Superior temporal gyrus (tissue), 1 donor: ENCODE measurements around the gene SNTB2.
A peak's percentile ranks its signal among the peaks of the same experiment; 100 is the strongest.
"Not testable (repeated sequence)": the region's sequence is repeated elsewhere in the genome, so short reads cannot be mapped to it uniquely, and the experiment has no call there.

Experiments
- DNase-seq: peaks from one replicate; pipeline ENCODE4 v3.0.0-alpha.2; 2016; ENCODE audit errors: extremely low spot score

SNTB2 gene

DNA sequence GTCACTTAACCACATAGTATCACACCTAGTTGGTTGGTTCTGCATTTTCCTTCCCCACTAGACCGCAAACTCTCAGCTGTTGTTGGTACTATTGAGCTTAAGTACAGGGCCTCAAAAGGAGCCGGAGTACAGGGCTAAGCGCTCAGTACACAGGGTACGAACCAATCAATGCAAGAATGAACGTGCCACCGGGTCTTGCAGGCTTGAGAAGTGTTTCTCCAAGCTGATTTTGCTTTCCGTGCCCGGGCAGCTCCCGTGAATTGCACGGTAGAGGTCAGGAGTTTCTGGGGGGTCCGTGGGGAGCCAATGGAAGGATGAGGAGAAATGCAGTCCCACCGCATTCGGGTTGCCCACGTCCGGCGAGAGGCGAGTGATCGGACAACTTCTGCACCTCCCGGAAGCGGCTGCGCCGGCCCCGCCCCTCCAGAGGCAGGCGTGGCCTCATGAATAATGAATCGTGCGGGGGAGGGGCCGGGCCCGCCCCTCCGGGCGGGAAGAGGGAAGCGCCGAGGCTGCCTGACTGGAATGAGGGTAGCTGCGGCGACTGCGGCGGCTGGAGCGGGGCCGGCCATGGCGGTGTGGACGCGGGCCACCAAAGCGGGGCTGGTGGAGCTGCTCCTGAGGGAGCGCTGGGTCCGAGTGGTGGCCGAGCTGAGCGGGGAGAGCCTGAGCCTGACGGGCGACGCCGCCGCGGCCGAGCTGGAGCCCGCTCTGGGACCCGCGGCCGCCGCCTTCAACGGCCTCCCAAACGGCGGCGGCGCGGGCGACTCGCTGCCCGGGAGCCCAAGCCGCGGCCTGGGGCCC lies at the start of gene SNTB2:
Gene SNTB2, plus strand, starts transcription at position 523 of the 804 bp plus-strand sequence. Its CDS starts 3 bp downstream, at position 526.
- DNase-seq: peak; percentile 89

DNA sequence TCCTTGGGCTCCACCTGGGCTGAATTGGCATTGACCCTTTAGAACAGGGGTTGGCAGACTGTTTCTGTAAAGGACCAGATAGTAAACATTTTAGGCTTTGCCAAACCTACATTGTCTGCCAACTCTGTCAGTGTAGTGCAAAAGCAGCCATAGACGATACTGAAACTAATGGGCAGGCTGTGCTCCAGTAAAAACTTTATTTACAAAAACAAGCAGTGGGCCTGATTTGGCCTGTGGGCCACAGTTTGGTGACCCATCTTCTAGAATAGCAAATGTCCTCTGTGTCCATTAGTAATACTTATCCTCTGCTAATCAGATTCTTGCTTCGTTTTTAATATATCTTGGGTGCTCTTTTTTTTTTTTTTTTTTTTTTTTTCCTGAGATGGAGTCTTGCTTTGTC lies 48.4 kb upstream of the SNTB2 start:
- DNase-seq: no peak

DNA sequence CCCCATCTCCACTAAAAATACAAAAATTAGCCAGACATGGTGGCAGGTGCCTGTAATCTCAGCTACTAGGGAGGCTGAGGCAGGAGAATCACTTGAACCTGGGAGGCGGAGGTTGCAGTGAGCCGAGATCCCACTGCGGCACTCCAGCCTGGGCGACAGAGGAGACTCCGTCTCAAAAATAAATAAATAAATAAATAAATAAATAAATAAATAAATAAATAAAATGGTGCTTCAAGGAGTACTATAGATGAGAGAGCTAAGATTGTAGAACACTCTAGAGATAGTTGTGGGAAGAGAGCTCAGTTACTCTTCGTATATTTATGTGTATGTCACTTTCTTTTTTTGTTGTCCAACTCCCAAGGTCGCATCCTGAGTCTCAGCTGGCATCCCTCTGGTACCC lies 47.5 kb upstream of the SNTB2 start:
- not testable (repeated sequence) for DNase-seq

DNA sequence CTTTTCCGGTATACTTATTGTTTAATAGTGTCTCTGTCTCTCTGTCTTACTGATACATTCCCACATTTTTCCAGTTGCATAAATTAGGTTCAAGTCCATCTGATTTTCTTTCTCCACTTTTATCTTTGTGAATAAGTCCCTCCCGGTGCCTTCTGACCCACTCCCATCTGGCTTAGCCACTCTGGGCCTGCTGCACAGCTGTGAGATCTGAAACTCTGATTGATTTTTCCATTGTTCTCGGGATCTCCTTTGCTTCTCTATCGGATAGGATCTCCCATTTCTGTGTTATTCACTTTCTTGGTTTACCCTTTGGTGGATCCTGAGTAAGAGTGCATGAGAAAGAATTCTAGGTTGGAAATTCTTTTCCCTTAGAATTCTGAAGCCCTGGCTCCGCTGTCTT lies 46.0 kb upstream of the SNTB2 start:
- DNase-seq: no peak

- DNase-seq: no peak
These were observed 45.0 kb upstream of the SNTB2 start for GRCh38 chr16:69141936-69142335.

DNA sequence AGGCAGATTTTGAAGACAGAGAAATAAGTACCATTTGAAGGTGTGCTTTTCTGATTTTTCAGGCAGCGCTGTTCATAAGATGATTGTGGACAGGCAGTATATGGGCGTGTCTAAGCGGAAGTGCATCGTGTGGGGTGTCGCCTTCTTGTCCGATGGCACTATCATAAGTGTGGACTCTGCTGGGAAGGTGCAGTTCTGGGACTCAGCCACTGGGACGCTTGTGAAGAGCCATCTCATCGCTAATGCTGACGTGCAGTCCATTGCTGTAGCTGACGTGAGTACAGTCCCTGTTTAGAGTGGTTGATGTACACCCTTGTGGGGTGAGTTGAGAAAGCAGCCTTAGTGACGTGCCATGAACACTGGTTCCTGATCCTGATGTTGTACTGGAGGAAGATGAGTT lies 43.8 kb upstream of the SNTB2 start:
- no peak for DNase-seq

DNA sequence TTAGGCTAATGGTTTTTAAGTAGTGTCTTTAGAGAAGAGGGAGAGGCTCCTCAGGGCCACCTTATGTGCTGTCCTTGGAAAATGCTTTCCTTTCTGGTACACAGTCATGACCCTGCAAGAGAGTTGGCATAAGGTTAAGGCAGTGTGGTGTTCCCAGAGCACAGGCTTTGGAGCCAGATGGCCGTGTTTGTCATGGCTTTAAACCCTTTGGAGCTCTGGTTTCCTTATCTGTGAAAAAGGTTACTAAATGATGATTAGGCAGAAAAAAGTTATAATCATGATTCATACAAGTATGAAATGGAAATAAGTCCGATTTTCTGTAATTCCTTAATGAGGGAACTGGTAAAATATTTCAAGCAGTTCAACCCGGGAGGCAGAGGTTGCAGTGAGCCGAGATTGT lies 41.3 kb upstream of the SNTB2 start:
- DNase-seq: no peak

GRCh38 chr16:69149621-69150020 lies 37.3 kb upstream of the SNTB2 start:
- DNase-seq: not testable (repeated sequence)

DNA sequence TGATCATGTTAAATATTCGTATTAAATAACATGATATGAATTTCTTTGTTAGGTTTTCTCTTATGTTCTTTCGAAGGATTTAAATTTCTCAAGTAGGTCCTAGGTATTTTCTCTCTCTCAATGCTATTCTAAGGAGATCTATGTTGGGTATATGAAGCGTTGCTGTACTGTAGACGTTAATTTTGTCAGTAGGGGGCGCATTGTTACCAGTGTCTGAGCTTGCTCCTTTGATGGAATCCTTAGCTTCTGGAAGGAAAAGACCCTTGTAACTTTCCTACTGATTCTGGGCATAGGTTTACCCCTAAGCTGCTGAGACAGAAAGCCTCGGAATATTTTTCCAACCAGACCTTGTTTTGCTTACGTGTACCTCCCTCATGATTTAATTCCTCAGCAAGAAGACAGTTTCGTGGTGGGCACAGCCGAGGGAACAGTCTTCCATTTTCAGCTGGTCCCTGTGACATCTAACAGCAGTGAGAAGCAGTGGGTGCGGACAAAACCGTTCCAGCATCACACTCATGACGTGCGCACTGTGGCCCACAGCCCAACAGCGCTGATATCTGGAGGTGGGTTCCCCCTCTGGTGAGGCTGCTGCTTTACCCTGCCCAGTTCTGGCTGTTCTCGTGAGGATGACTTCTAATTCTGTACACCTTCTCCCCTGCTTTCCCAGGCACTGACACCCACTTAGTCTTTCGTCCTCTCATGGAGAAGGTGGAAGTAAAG lies 36.7 kb upstream of the SNTB2 start:
- peak; percentile 95 for DNase-seq

GRCh38 chr16:69157196-69157595 lies 29.8 kb upstream of the SNTB2 start:
- DNase-seq: peak; percentile 62

DNA sequence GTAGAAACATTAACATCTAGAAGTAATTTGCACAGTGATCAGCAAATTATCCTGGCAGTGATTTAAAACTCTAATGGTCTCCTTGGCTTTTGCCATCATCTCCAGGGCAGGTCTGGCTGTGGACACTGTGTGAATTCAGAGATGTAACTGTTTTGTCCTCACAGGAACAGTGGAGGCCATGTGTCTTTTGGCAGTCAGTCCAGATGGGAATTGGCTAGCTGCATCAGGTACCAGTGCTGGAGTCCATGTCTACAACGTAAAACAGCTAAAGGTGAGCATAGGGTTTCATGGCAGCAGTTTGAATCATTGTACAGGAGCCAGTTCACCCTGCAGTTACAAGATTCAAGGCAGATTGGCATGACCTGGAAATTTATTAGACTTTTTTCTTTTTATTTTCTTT lies 26.8 kb upstream of the SNTB2 start:
- DNase-seq: no peak

DNA sequence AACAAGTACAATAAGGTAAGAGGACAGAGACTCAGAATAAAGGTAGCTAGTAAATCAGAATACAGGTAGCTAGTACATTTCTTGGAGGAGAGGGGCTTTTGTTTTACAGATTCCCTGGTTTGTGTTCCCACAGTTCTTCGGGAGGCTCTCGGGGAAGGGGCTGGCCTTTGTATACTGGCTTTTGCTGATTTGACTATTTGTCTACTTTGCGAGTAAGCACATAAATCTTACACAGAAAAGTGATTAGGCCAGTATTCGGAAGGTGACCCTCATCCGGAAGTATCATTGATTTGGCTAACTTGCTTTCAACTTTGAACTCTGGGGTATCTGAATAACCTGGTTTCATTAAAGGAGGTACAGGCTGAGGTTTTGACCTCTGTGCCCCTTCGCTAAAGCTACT lies 21.4 kb upstream of the SNTB2 start:
- DNase-seq: no peak

DNA sequence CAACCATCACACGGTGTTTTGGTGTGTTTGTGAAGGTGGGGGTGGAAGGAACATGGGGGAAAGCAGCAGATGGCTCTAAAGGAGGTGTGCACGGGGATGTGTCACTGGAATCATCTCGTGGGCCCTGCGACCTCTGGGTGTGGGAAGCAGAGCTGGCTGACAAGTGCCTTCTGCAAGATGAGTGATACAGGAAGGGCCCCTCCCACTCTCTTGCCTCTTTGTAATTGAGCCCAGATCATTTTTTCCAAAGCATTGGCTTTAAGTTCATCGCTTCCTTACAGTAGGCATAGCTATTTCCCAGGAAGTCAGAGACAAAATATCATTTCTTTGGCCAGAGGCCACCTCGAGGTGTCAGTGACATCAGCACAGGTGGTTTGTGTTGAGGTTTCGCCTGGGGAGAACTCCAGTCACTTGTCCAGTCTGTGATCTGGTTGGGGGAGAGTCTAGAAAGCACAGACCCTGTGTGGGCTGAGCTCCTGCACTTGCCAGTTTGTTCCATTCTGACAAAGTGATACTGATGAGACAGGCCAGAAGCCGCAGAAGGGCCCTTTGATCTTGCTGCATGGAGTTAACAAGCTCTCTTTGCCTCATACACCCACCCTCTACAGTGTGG lies 20.6 kb upstream of the SNTB2 start:
- DNase-seq: peak; percentile 30

DNA sequence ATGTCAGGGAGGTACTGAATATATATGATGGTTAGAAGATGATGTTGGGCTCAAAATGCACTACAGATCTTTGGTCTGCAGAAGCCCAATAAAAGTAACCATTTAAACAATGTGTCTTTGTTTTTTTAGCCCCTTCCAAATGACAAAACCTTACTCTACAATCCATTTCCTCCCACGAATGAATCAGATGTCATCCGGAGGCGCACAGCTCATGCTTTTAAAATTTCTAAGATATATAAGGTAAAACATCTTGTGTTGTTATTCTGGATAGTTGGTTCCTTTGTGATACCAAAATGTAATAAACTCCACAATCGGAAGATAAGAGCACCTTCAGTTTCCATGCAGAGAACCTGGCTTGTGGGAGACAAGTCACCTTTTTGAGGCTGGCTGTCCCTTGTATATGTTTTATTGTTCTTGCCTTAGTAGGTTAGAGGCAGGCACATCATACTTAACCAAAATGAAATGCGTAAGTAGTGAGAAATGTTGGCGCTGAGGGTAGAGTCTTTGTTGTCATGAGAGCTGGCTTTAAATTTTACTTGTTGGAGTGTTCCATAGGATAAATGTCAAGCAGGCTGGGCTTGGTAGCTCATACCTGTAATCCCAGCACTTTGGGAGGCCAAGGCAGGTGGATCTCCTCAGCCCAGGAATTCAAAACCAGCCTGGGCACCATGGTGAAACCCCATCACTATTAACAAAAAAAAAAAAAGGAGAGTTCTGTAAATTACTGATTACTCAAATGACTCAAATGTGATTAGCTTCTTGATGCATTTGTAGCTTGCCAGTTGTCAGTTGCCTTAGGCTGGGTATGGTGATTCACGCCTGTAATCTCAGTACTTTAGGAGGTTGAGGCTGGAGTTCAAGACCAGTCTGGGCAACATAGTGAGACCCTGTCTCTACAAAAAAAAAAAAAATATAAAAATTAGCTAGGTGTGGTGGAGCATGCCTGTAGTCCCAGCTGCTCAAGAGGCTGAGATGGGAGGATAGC lies 19.7 kb upstream of the SNTB2 start:
- peak; percentile 18 for DNase-seq

DNA sequence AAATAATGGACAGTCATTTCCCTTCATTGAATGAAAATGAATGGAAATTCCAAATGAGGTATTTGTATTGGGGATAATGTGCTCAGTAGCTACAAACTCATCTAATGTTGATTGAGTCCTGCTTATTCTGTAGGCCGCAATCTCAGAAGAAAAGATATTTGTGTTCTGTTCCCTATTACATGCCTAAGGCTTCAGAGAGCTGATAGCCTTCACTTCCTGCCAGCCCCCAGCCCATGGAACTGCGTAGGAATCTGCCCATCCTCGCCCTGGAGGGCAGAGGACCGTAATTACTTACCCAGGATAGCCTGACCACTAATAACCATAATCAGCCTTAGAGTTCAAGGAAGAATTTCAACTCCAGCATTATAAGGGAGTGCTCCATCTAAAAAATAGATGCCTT lies 17.9 kb upstream of the SNTB2 start:
- DNase-seq: peak; percentile 1

- DNase-seq: peak; percentile 2
These were observed 17.2 kb upstream of the SNTB2 start for GRCh38 chr16:69169607-69170352.

- DNase-seq: peak; percentile 25
These were observed 15.5 kb upstream of the SNTB2 start for GRCh38 chr16:69171325-69172084.

- DNase-seq: no peak
These were observed 10.7 kb upstream of the SNTB2 start for GRCh38 chr16:69176033-69176800.

DNA sequence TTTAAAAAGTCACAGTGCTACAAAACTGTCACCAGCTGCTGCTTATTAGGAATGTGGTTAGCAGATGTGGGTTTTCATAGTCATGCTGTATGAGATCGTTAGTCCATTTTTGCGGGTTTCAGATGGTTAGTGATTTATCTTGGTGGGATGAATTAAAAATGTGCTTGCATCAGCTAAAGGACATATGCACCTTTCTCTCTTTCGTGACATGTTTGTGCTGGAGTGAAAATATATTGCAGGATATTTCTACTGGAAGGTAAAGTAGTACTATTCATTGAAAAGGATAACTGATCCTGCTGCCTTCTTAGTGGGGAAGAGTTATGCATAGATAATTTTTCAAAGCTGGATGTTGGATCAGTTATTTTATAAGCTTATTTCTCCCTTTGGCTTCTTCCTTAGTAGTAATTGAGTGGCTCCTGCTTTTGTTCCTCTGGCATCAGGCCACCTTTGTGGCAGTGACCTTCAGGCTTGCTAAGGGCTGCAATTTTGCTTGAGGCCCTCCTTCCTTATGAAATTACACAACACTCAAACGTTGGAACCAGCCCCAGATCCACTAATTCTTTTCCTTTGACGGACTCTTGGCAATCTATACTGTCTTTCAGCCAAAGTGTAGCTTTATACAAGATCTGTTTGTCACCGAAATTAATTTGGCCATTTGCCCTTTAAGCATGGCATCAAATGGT lies 7.5 kb upstream of the SNTB2 start:
- no peak for DNase-seq
